Caco-2 (cell line): ENCODE data around the gene OR13J1. TPM values are rescaled to one million over a fixed set of nuclear protein-coding genes. Genes with fewer than 3 reads are reported as not detected.
"Not testable (repeated sequence)": the region's sequence is repeated elsewhere in the genome, so short reads cannot be mapped to it uniquely, and the experiment has no call there.

ENCODE experiments used
- BruUV-seq: library from RNA; stranded (reverse); fragments of 400-500 nt; replicated peaks from 2 replicates; lab custom pipeline; 2021; lab: Mats Ljungman, UMichigan
- CTCF ChIA-PET: fragments of 300-600 bp; sonication (Branson Sonifier 250); formaldehyde crosslinking; loops from one replicate; lab custom pipeline; 2022; ENCODE audit warnings: antibody characterized with exemption; lab: Charles Lee
- POLR2A ChIA-PET: fragments of 300-600 bp; sonication (Branson Sonifier 250); formaldehyde crosslinking; loops from one replicate; lab custom pipeline; 2022; ENCODE audit warnings: antibody characterized with exemption; lab: Charles Lee
- DNase-seq, 2 experiments: peaks; one replicate each; pipeline versions ENCODE4 v3.0.0 to v3.0.0-alpha.2; 2020 to 2022
- H3K27me3 ChIP-seq: replicated peaks from 2 replicates; pipeline ENCODE4 v1.6.0; 2011; ENCODE audit warnings: low read length; ENCODE audit not compliant: control insufficient read depth, insufficient read depth
- H3K36me3 ChIP-seq: 2 replicates; pipeline ENCODE4 v1.5.1; 2011; ENCODE audit warnings: low read length; ENCODE audit not compliant: control insufficient read depth, insufficient read depth
- H3K4me1 ChIP-seq: fragments of 250-450 bp; sonication (Bioruptor Pico); 2 replicates; pipeline ENCODE4 v1.5.1; 2020; ENCODE audit warnings: mild to moderate bottlenecking
- H3K4me3 ChIP-seq: 2 replicates; pipeline ENCODE4 v1.5.1; 2011; ENCODE audit warnings: low read depth, mild to moderate bottlenecking, control low read depth, low read length
- H3K9me3 ChIP-seq: fragments of 250-450 bp; sonication (Bioruptor Pico); 2 replicates; pipeline ENCODE4 v1.5.1; 2020; ENCODE audit warnings: mild to moderate bottlenecking, moderate library complexity
- H3K27ac Mint-ChIP-seq: one replicate; pipeline ENCODE4 v1.8.0; 2022; ENCODE audit warnings: mixed read lengths; ENCODE audit not compliant: unreplicated experiment
- H3K27me3 Mint-ChIP-seq: one replicate; pipeline ENCODE4 v1.8.0; 2022; ENCODE audit warnings: mixed read lengths; ENCODE audit not compliant: insufficient read depth, unreplicated experiment
- H3K36me3 Mint-ChIP-seq: one replicate; pipeline ENCODE4 v1.8.0; 2022; ENCODE audit warnings: mild to moderate bottlenecking, mixed read lengths; ENCODE audit not compliant: insufficient read depth, unreplicated experiment
- H3K4me1 Mint-ChIP-seq: one replicate; pipeline ENCODE4 v1.8.0; 2022; ENCODE audit warnings: low read depth, mixed read lengths; ENCODE audit not compliant: unreplicated experiment
- H3K4me3 Mint-ChIP-seq: one replicate; pipeline ENCODE4 v1.8.0; 2022; ENCODE audit warnings: mild to moderate bottlenecking, moderate library complexity, mixed read lengths; ENCODE audit not compliant: unreplicated experiment
- H3K9me3 Mint-ChIP-seq: one replicate; pipeline ENCODE4 v1.8.0; 2022; ENCODE audit warnings: mixed read lengths; ENCODE audit not compliant: unreplicated experiment
- intact Hi-C: fragments of 100-400 bp; cut with micrococcal nuclease; formaldehyde crosslinking; loops from one replicate; pipeline ENCODE4 v1.10.0; 2022; ENCODE audit not compliant: unreplicated experiment
- total RNA-seq: library from RNA; stranded (reverse); gene quantifications from 2 replicates; pipeline ENCODE4 v1.2.3, GENCODE V29; 2022
- TF ChIP-seq, protein P1 (sequence below), 2 experiments: fragments of 200-600 bp in 1 of 2; IDR thresholded peaks; 1 replicate in 1 of 2; 2 replicates in 1 of 2; pipeline versions ENCODE4 v1.5.1 to v1.8.0; 2011 to 2022; ENCODE audit warnings: antibody characterized with exemption in 1 of 2, control low read depth in 1 of 2, inconsistent platforms in 1 of 2, low read depth in 1 of 2, low read length in 1 of 2, mild to moderate bottlenecking in 1 of 2, moderate library complexity in 1 of 2; ENCODE audit not compliant: insufficient read depth in 1 of 2, severe bottlenecking in 1 of 2, unreplicated experiment in 1 of 2

Gene OR13J1
- total RNA-seq, 1 experiment from 2014 or later, result not detected

DNA sequence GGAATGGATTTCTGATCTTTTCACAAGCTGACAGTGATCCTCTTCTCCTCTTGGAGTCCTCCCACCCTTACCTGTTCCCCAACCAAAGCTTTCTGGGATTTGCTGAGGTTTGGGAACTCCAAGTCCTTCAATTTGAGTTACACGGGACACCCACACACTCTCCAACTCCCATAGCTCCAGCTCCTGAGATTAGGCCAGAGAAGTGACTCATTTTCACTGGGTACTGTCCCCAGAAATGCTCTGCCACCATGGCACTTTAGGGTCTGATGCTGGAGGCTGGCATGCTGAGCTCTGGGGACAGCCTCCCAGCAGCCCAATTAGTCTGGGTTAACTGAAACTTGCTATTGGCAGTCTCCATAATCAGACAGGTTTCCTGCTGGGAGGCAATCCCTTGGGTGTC lies 21.9 kb upstream of the OR13J1 start:
- POLR2A ChIA-PET, result no interaction called here
- Mint-ChIP-seq H3K9me3 (no peaks in the 10 kb centered on the region), H3K36me3 (no peaks in the 10 kb centered on the region), H3K27ac (no peak overlapping the region), H3K27me3 (peaks cover 13% of the 10 kb centered on the region), H3K4me1 (no peaks in the 10 kb centered on the region), H3K4me3 (no peak overlapping the region)
- no peak overlapping the region for H3K4me3 ChIP-seq
- CTCF ChIA-PET, result interaction anchor here (0.7 to 1.7 kb wide), 2 partner anchors 10 to 51 kb away, joined by 3 to 7 read pairs; no protein-coding TSS in a partner anchor
- H3K36me3 ChIP-seq, result no peaks in the 10 kb centered on the region
- no peaks in the 10 kb centered on the region for H3K9me3 ChIP-seq
- TF ChIP-seq, protein P1, sequence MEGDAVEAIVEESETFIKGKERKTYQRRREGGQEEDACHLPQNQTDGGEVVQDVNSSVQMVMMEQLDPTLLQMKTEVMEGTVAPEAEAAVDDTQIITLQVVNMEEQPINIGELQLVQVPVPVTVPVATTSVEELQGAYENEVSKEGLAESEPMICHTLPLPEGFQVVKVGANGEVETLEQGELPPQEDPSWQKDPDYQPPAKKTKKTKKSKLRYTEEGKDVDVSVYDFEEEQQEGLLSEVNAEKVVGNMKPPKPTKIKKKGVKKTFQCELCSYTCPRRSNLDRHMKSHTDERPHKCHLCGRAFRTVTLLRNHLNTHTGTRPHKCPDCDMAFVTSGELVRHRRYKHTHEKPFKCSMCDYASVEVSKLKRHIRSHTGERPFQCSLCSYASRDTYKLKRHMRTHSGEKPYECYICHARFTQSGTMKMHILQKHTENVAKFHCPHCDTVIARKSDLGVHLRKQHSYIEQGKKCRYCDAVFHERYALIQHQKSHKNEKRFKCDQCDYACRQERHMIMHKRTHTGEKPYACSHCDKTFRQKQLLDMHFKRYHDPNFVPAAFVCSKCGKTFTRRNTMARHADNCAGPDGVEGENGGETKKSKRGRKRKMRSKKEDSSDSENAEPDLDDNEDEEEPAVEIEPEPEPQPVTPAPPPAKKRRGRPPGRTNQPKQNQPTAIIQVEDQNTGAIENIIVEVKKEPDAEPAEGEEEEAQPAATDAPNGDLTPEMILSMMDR (IDR thresholded peaks at IDR 0.05; ENCODE audit: insufficient read depth in 1 of 2, low read depth in 1 of 2, low read length in 1 of 2, severe bottlenecking in 1 of 2, unreplicated experiment in 1 of 2), result no peak
- DNase-seq, result no peak
- no TSS peak for BruUV-seq
- no peaks in the 10 kb centered on the region for H3K4me1 ChIP-seq
- H3K27me3 ChIP-seq, result no peaks in the 10 kb centered on the region
- intact Hi-C loops, result no loop called here

DNA sequence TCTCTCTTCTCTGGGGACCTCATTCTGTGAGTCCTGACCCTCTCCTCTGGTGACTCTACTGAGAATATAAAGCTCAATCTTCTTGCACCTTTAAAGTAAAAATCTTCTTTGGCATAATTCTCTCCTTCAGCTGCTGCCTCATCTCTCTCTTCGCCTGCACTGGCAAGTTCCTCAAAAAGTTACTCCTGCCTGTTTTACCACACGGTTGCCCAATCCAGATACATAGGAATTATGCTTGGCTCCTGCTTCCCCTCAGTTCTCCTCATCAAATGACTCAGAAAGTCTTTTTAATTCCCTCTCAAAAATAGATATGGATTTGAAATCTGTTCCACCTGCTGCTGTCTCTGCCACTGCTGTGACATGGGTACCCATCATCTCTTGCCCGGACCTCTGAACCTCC lies 21.4 kb upstream of the OR13J1 start:
- Histone ChIP-seq H3K4me3 (no peak overlapping the region), H3K4me1 (no peaks in the 10 kb centered on the region), H3K27me3 (no peaks in the 10 kb centered on the region), H3K9me3 (no peaks in the 10 kb centered on the region), H3K36me3 (no peaks in the 10 kb centered on the region)
- H3K4me3 Mint-ChIP-seq, result no peak overlapping the region
- no peaks in the 10 kb centered on the region for H3K36me3 Mint-ChIP-seq
- no peaks in the 10 kb centered on the region for H3K4me1 Mint-ChIP-seq
- ChIA-PET CTCF (interaction anchor here (1.7 kb wide), 1 partner anchor 9 kb away, joined by 7 read pairs; no protein-coding TSS in a partner anchor), POLR2A (no interaction called here)
- peaks cover 13% of the 10 kb centered on the region for H3K27me3 Mint-ChIP-seq
- TF ChIP-seq, protein P1 (IDR thresholded peaks at IDR 0.05; ENCODE audit: insufficient read depth in 1 of 2, low read depth in 1 of 2, low read length in 1 of 2, severe bottlenecking in 1 of 2, unreplicated experiment in 1 of 2), result no peak
- no peak overlapping the region for H3K27ac Mint-ChIP-seq
- no peak for DNase-seq
- no peaks in the 10 kb centered on the region for H3K9me3 Mint-ChIP-seq
- intact Hi-C loops, result no loop called here
- no TSS peak for BruUV-seq

DNA sequence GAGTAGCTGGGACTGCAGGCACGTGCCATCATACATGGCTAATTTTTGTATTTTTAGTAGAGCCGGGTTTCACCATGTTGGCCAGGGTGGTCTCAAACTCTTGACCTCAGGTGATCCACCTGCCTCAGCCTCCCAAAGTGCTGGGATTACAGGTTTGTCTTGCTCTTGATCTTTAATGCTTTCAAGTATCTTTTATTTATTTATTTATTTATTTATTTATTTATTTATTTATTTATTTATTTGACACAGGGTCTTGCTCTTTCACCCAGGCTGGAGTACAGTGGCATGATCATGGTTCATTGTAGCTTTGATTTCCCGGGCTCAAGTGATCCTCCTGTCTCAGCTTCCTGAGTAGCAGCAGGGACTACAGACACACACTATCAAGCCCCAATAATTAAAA lies 14.7 kb upstream of the OR13J1 start:
- DNase-seq, H3K9me3 Mint-ChIP-seq, H3K4me1 Mint-ChIP-seq, H3K36me3 ChIP-seq, H3K4me3 ChIP-seq, H3K4me1 ChIP-seq, H3K9me3 ChIP-seq, H3K36me3 Mint-ChIP-seq, H3K27ac Mint-ChIP-seq, POLR2A ChIA-PET, H3K4me3 Mint-ChIP-seq, BruUV-seq, H3K27me3 Mint-ChIP-seq, CTCF ChIA-PET, H3K27me3 ChIP-seq: not testable (repeated sequence)
- intact Hi-C loops, result loop anchor here (5.0 kb wide), 1 partner anchor 238 kb away; no protein-coding TSS in a partner anchor
